K562 (cell line): ENCODE data around the gene SND1. TPM values are rescaled to one million over a fixed set of nuclear protein-coding genes. Genes with fewer than 3 reads are reported as not detected.
A peak's percentile ranks its signal among the peaks of the same experiment; 100 is the strongest.

ENCODE experiments used
- CEBPB ChIP-seq: fragments of 450-650 bp; IDR thresholded peaks from 2 replicates; pipeline ENCODE4 v1.6.1; 2016; ENCODE audit warnings: missing genetic modification characterization, missing compliant biosample characterization
- FOXJ3 ChIP-seq: sonication (generic); formaldehyde crosslinking; IDR thresholded peaks from 2 replicates; pipeline ENCODE4 v1.4.0; 2020; ENCODE audit warnings: mild to moderate bottlenecking, missing genetic modification reagents
- MCM2 ChIP-seq: fragments of 450-650 bp; IDR thresholded peaks from 2 replicates; pipeline ENCODE4 v1.6.1; 2017; ENCODE audit warnings: low read depth, mild to moderate bottlenecking
- MYBL2 ChIP-seq, 2 experiments: fragments of 450-650 bp in 1 of 2; sonication (generic) in 1 of 2; formaldehyde crosslinking in 1 of 2; IDR thresholded peaks; 2 replicates each; pipeline versions ENCODE4 v1.6.1 to v1.8.1; 2017 to 2022; ENCODE audit warnings: borderline replicate concordance in 1 of 2, inconsistent platforms in 1 of 2, low read depth in 1 of 2, mild to moderate bottlenecking in 1 of 2, missing genetic modification reagents in 1 of 2, moderate library complexity in 1 of 2
- NFATC3 ChIP-seq: fragments of 450-650 bp; IDR thresholded peaks from 2 replicates; pipeline ENCODE4 v1.6.1; 2017; ENCODE audit warnings: mild to moderate bottlenecking
- RUNX1 ChIP-seq: sonication (generic); IDR thresholded peaks from 2 replicates; pipeline ENCODE4 v1.6.1; 2016; ENCODE audit warnings: antibody characterized with exemption, low read depth
- TBL1XR1 ChIP-seq, 2 experiments: IDR thresholded peaks; 2 replicates each; pipeline ENCODE4 v1.6.1; 2012; ENCODE audit warnings: improper control_type of control experiment in 2 of 2, low read length in 2 of 2, mild to moderate bottlenecking in 1 of 2
- ZZZ3 ChIP-seq: fragments of 450-650 bp; IDR thresholded peaks from 2 replicates; pipeline ENCODE4 v1.6.1; 2016; ENCODE audit warnings: antibody characterized with exemption, mild to moderate bottlenecking, moderate library complexity
- polyA plus RNA-seq, 8 experiments: library from polyadenylated mRNA; depleted of rRNA in 4 of 8; stranded (reverse) in 5 of 8; unstranded in 3 of 8; fragments of >200 nt; fragmentation: Nextera tagmentation in 2 of 8; fragmentation: Illumina TruSeq in 1 of 8; extraction: Ambion mirVana in 2 of 8; extraction: Trizol in 1 of 8; gene quantifications; 2 replicates each; pipeline versions ENCODE4 v1.2.1 to v1.2.3, GENCODE V29; 2011 to 2014; ENCODE audit warnings: inconsistent platforms in 1 of 8, missing spikeins in 1 of 8
- total RNA-seq, 7 experiments: library from RNA; depleted of rRNA in 6 of 7; stranded (reverse); fragments of >200 nt in 6 of 7; fragmentation: Illumina TruSeq in 2 of 7; extraction: Trizol in 2 of 7; gene quantifications; 2 replicates each; pipeline versions ENCODE4 v1.2.1 to v1.2.3, GENCODE V29; 2011 to 2021; ENCODE audit warnings: low replicate concordance in 1 of 7
- TF ChIP-seq, protein P1 (sequence below): fragments of 450-650 bp; IDR thresholded peaks from 2 replicates; pipeline ENCODE4 v1.6.1; 2017; ENCODE audit warnings: antibody characterized with exemption, mild to moderate bottlenecking
- TF ChIP-seq, protein P2 (sequence below), 2 experiments: fragments of 450-650 bp in 1 of 2; IDR thresholded peaks; 2 replicates each; pipeline ENCODE4 v1.6.1; 2011 to 2017; ENCODE audit warnings: low read depth in 2 of 2, antibody characterized with exemption in 1 of 2, borderline replicate concordance in 1 of 2, low read length in 1 of 2, mild to moderate bottlenecking in 1 of 2, mixed read lengths in 1 of 2; ENCODE audit not compliant: control insufficient read depth in 1 of 2
- TF ChIP-seq, protein P3 (sequence below): IDR thresholded peaks from 3 replicates; pipeline ENCODE4 v1.6.1; 2011; ENCODE audit warnings: borderline replicate concordance, mild to moderate bottlenecking, moderate library complexity; ENCODE audit not compliant: insufficient read length; ENCODE audit errors: extremely low read depth
- TF ChIP-seq, protein P4 (sequence below): fragments of 250-450 bp; sonication (Bioruptor Pico); IDR thresholded peaks from 2 replicates; pipeline ENCODE4 v1.5.0; 2021; ENCODE audit warnings: mild to moderate bottlenecking, moderate library complexity

Gene SND1
- total and polyA plus RNA-seq, 9 of the 15 experiments (the other 6 are each of a cell fraction or from before 2014, with no cell fraction given): 46.5 to 307 (median 191) TPM

DNA sequence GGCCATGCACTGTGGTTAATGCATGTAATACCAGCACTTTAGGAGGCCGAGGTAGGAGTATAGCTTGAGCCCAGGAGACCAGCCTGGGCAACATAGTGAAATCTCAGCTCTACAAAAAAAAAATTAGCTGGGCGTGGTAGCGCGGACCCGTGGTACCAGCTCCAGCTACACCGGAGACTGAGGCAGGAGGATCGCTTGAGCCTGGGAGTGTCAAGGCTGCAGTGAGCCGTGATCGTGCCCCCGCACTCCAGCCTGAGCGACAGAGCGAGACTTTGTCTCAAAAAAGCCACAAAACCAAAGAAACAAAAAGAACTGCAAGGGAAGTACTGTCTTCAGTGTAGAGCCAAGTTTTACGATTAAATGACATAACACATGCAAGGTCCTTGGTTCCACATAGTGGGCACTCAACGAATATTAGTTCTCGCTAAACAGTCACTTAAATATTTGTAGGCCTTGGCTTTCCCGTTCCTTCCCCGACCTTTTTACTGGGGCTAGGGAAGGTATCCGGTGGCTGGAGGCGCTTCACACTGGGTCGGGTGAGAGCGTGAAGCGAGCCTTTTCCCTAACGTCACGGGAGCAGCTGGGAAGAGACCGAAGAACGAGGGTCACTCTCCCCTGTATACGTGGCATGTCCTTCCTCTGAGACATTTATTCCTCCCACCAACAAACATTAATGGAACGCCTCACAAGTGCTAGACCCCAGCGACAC is 993 bp upstream of the SND1 start (continued):
- TF ChIP-seq, protein P1, sequence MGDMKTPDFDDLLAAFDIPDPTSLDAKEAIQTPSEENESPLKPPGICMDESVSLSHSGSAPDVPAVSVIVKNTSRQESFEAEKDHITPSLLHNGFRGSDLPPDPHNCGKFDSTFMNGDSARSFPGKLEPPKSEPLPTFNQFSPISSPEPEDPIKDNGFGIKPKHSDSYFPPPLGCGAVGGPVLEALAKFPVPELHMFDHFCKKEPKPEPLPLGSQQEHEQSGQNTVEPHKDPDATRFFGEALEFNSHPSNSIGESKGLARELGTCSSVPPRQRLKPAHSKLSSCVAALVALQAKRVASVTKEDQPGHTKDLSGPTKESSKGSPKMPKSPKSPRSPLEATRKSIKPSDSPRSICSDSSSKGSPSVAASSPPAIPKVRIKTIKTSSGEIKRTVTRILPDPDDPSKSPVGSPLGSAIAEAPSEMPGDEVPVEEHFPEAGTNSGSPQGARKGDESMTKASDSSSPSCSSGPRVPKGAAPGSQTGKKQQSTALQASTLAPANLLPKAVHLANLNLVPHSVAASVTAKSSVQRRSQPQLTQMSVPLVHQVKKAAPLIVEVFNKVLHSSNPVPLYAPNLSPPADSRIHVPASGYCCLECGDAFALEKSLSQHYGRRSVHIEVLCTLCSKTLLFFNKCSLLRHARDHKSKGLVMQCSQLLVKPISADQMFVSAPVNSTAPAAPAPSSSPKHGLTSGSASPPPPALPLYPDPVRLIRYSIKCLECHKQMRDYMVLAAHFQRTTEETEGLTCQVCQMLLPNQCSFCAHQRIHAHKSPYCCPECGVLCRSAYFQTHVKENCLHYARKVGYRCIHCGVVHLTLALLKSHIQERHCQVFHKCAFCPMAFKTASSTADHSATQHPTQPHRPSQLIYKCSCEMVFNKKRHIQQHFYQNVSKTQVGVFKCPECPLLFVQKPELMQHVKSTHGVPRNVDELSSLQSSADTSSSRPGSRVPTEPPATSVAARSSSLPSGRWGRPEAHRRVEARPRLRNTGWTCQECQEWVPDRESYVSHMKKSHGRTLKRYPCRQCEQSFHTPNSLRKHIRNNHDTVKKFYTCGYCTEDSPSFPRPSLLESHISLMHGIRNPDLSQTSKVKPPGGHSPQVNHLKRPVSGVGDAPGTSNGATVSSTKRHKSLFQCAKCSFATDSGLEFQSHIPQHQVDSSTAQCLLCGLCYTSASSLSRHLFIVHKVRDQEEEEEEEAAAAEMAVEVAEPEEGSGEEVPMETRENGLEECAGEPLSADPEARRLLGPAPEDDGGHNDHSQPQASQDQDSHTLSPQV: no peak
- TF ChIP-seq, protein P2, sequence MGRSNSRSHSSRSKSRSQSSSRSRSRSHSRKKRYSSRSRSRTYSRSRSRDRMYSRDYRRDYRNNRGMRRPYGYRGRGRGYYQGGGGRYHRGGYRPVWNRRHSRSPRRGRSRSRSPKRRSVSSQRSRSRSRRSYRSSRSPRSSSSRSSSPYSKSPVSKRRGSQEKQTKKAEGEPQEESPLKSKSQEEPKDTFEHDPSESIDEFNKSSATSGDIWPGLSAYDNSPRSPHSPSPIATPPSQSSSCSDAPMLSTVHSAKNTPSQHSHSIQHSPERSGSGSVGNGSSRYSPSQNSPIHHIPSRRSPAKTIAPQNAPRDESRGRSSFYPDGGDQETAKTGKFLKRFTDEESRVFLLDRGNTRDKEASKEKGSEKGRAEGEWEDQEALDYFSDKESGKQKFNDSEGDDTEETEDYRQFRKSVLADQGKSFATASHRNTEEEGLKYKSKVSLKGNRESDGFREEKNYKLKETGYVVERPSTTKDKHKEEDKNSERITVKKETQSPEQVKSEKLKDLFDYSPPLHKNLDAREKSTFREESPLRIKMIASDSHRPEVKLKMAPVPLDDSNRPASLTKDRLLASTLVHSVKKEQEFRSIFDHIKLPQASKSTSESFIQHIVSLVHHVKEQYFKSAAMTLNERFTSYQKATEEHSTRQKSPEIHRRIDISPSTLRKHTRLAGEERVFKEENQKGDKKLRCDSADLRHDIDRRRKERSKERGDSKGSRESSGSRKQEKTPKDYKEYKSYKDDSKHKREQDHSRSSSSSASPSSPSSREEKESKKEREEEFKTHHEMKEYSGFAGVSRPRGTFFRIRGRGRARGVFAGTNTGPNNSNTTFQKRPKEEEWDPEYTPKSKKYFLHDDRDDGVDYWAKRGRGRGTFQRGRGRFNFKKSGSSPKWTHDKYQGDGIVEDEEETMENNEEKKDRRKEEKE (IDR thresholded peaks at IDR 0.05; ENCODE audit: borderline replicate concordance in 1 of 2, control insufficient read depth in 1 of 2, low read depth in 2 of 2, low read length in 1 of 2): no peak
- TF ChIP-seq TBL1XR1 (IDR thresholded peaks at IDR 0.05; ENCODE audit: low read length in 2 of 2) (no peak), NFATC3 (0 out of 2 replicates have a peak, but pooled peaks have one; percentile 60), ZZZ3 (no peak), CEBPB (tag) (no peak), MCM2 (no peak), MYBL2 (IDR thresholded peaks at IDR 0.05; ENCODE audit: low read depth) (no peak), MYBL2 (CRISPR knock-in tag; IDR thresholded peaks at IDR 0.05; ENCODE audit: borderline replicate concordance) (no peak), FOXJ3 (CRISPR knock-in tag) (no peak), RUNX1 (no peak)
- TF ChIP-seq, protein P3, sequence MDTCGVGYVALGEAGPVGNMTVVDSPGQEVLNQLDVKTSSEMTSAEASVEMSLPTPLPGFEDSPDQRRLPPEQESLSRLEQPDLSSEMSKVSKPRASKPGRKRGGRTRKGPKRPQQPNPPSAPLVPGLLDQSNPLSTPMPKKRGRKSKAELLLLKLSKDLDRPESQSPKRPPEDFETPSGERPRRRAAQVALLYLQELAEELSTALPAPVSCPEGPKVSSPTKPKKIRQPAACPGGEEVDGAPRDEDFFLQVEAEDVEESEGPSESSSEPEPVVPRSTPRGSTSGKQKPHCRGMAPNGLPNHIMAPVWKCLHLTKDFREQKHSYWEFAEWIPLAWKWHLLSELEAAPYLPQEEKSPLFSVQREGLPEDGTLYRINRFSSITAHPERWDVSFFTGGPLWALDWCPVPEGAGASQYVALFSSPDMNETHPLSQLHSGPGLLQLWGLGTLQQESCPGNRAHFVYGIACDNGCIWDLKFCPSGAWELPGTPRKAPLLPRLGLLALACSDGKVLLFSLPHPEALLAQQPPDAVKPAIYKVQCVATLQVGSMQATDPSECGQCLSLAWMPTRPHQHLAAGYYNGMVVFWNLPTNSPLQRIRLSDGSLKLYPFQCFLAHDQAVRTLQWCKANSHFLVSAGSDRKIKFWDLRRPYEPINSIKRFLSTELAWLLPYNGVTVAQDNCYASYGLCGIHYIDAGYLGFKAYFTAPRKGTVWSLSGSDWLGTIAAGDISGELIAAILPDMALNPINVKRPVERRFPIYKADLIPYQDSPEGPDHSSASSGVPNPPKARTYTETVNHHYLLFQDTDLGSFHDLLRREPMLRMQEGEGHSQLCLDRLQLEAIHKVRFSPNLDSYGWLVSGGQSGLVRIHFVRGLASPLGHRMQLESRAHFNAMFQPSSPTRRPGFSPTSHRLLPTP: no peak
- TF ChIP-seq, protein P4, sequence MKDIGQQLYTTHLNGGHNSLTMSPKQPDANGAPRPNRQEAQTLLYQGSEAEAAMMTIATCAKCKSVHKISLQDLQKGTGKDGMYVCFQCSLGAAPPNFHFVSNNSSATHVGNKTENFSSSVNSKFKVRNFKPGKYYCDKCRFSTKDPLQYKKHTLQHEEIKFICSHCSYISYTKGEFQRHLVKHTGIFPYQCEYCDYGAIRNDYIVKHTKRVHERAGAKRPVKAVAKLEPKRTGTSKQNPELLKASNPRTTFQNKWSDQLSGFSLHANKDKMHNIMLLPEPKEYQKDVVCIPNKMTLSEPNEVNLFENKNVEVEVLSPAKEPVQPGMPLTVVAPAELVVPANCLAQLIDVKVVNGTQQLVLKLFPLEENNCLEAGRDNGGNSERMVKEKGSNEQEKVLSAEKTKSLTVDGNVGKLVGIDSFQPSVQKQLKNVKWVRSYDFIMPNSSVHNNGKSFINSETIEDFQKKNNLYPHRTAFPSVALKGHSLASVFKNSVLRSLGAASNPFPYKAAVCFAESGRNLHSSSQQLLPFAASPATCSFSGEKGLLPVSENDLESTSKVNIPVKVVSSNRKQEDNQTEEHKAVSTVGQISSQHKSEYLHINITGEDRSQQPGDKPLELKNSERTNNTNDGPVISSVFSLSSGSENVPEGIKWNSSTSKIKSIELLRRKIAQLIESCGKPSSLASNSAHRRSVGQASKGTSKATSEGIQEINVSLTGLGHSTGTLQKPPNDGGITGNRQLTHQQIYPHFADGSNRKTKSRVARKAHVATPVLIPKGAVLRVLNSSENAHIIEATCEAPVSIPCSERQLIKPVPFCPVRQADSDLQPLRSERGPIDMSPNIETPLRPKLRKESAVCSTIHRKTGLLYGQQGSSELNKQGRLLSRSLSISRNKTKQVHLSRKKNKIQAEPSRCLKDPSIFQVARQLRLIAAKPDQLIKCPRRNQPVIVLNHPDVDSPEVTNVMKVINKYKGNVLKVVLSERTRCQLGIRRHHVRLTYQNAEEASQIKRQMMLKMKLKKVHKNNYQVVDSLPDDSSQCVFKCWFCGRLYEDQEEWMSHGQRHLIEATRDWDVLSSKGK (CRISPR knock-in tag): no peak
